CD14-positive monocyte (primary cell): ENCODE measurements around the gene SSBP3. TPM values are rescaled to one million over a fixed set of nuclear protein-coding genes. Genes with fewer than 3 reads are reported as not detected.

Source experiments
- DNase-seq, 3 donors: peaks; one replicate each; pipeline ENCODE4 v3.0.0-alpha.2; 2011 to 2022
- H2AFZ ChIP-seq: 2 replicates; pipeline ENCODE4 v1.6.0; 2012; ENCODE audit warnings: mild to moderate bottlenecking, low read depth, low read length, inconsistent platforms; ENCODE audit not compliant: insufficient read depth, poor library complexity, severe bottlenecking
- H3K27ac ChIP-seq, 2 donors: 1 replicate in 1 of 2; 2 replicates in 1 of 2; pipeline ENCODE4 v1.5.1; 2012 to 2013; ENCODE audit warnings: low read length in 2 of 2, control low read depth in 1 of 2, inconsistent platforms in 1 of 2, low read depth in 1 of 2, mild to moderate bottlenecking in 1 of 2
- H3K27me3 ChIP-seq, 2 donors: one replicate each; pipeline versions ENCODE4 v1.6.0 to v1.6.1; 2011 to 2013; ENCODE audit warnings: low read length in 2 of 2; ENCODE audit not compliant: control insufficient read depth in 2 of 2, insufficient read depth in 2 of 2
- H3K36me3 ChIP-seq, 2 donors: replicated peaks in 1 of 2; 1 replicate in 1 of 2; 2 replicates in 1 of 2; pipeline versions ENCODE4 v1.5.1 to v1.6.1; 2012 to 2013; ENCODE audit warnings: low read length in 2 of 2, control low read depth in 1 of 2, inconsistent platforms in 1 of 2, mild to moderate bottlenecking in 1 of 2; ENCODE audit not compliant: insufficient read depth in 2 of 2, control insufficient read depth in 1 of 2
- H3K4me1 ChIP-seq, 2 donors: 1 replicate in 1 of 2; 2 replicates in 1 of 2; pipeline versions ENCODE4 v1.5.1 to v1.6.1; 2012 to 2013; ENCODE audit warnings: low read length in 2 of 2, control low read depth in 1 of 2, inconsistent platforms in 1 of 2, mild to moderate bottlenecking in 1 of 2, moderate library complexity in 1 of 2; ENCODE audit not compliant: insufficient read depth in 2 of 2, control insufficient read depth in 1 of 2
- H3K4me2 ChIP-seq: replicated peaks from 2 replicates; pipeline ENCODE3; 2012; ENCODE audit warnings: low read length, moderate library complexity, mild to moderate bottlenecking; ENCODE audit not compliant: poor library complexity, severe bottlenecking; ENCODE audit errors: extremely low read depth
- H3K4me3 ChIP-seq, 3 experiments: fragments of 200-600 bp in 1 of 3; sonication (generic) in 1 of 3; replicated peaks in 1 of 3; 1 replicate in 2 of 3; 2 replicates in 1 of 3; pipeline ENCODE4 v1.5.1; 2011 to 2013; ENCODE audit warnings: low read length in 3 of 3, mild to moderate bottlenecking in 3 of 3, control low read depth in 2 of 3, low read depth in 2 of 3, inconsistent platforms in 1 of 3, moderate library complexity in 1 of 3
- H3K79me2 ChIP-seq: 2 replicates; pipeline ENCODE4 v1.6.0; 2012; ENCODE audit warnings: mild to moderate bottlenecking, control low read depth, inconsistent platforms, low read length, moderate library complexity; ENCODE audit not compliant: insufficient read depth
- H3K9ac ChIP-seq: 2 replicates; pipeline ENCODE4 v1.6.0; 2017; ENCODE audit warnings: low read length, mild to moderate bottlenecking; ENCODE audit not compliant: insufficient read depth, poor library complexity, severe bottlenecking
- H3K9me3 ChIP-seq, 2 donors: replicated peaks in 1 of 2; 1 replicate in 1 of 2; 2 replicates in 1 of 2; pipeline versions ENCODE4 v1.5.1 to v1.6.1; 2012 to 2013; ENCODE audit warnings: low read length in 2 of 2, control low read depth in 1 of 2; ENCODE audit not compliant: control insufficient read depth in 1 of 2, insufficient read depth in 1 of 2
- H4K20me1 ChIP-seq: 2 replicates; pipeline ENCODE4 v1.6.0; 2012; ENCODE audit warnings: mild to moderate bottlenecking, low read length, control low read depth, moderate library complexity; ENCODE audit not compliant: insufficient read depth
- H3K27ac Mint-ChIP-seq, 7 donors: one replicate each; pipeline ENCODE4 v1.8.0; 2020; ENCODE audit warnings: mild to moderate bottlenecking in 7 of 7, mixed read lengths in 7 of 7, moderate library complexity in 6 of 7, inconsistent platforms in 2 of 7
- H3K27me3 Mint-ChIP-seq, 3 donors: one replicate each; pipeline ENCODE4 v1.8.0; 2021 to 2022; ENCODE audit warnings: low read depth in 3 of 3, mild to moderate bottlenecking in 3 of 3, mixed read lengths in 3 of 3, moderate library complexity in 3 of 3, inconsistent platforms in 1 of 3
- H3K36me3 Mint-ChIP-seq, 2 donors: one replicate each; pipeline ENCODE4 v1.8.0; 2020; ENCODE audit warnings: mixed read lengths in 2 of 2, inconsistent platforms in 1 of 2, mild to moderate bottlenecking in 1 of 2
- H3K4me1 Mint-ChIP-seq: one replicate; pipeline ENCODE4 v1.8.0; 2020; ENCODE audit warnings: mild to moderate bottlenecking, mixed read lengths
- H3K4me3 Mint-ChIP-seq, 2 donors: one replicate each; pipeline ENCODE4 v1.8.0; 2020; ENCODE audit warnings: mild to moderate bottlenecking in 2 of 2, mixed read lengths in 2 of 2, moderate library complexity in 1 of 2
- H3K9me3 Mint-ChIP-seq, 7 donors: one replicate each; pipeline ENCODE4 v1.8.0; 2020 to 2022; ENCODE audit warnings: mixed read lengths in 7 of 7, mild to moderate bottlenecking in 6 of 7, moderate library complexity in 6 of 7, inconsistent platforms in 2 of 7
- CTCF ChIP-seq: fragments of 200-600 bp; IDR thresholded peaks from one replicate; pipeline ENCODE4 v1.8.0; 2022; ENCODE audit warnings: antibody characterized with exemption, mild to moderate bottlenecking
- WGBS: methylation state at CpG from one replicate; pipeline ENCODE4 v1.1.5; 2013; ENCODE audit warnings: missing lambda C conversion rate; ENCODE audit not compliant: insufficient coverage; 5-methylcytosine and 5-hydroxymethylcytosine counted together
- intact Hi-C, 2 donors: fragments of 100-400 bp; cut with micrococcal nuclease; formaldehyde crosslinking; loops; one replicate each; pipeline versions ENCODE4 v1.15.0 to v1.15.1; 2023
- polyA plus RNA-seq, 3 donors: library from polyadenylated mRNA; depleted of rRNA in 1 of 3; unstranded in 2 of 3; stranded (reverse) in 1 of 3; fragments of 300-500 nt in 2 of 3; fragments of >200 nt in 1 of 3; fragmentation: Illumina TruSeq in 2 of 3; gene quantifications; 1 replicate in 2 of 3; 2 replicates in 1 of 3; pipeline ENCODE4 v1.2.3, GENCODE V29; 2012 to 2021

The SSBP3 gene
- polyA plus RNA-seq, 3 donors, result 4.1 to 30.7 (median 4.3) TPM

DNA sequence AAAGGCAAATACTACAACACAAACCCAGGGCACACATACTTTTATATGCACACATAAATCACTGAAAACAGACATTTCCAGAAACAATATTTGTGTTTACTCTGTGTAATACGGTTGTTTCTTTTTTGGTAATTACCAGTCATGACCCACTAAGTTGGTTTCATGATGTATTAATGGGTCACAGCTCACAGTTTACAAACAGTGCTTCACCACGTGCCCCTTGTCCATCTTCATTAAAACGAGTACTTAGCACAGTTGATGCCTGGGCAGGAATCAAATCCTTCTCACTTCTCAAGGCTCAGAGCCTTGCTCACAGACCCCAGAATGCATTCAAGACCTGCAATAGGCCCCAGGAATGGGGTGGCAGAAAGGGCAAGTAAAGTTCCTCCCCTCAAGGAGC is 13.8 kb downstream of the SSBP3 start:
- Mint-ChIP-seq H3K27ac (no peak overlapping the region), H3K27me3 (peaks cover 0 to 2% (median 0%) of the 10 kb centered on the region in 3 donors), H3K4me3 (no peak overlapping the region), H3K36me3 (peaks cover 55 to 76% of the 10 kb centered on the region in 2 donors), H3K4me1 (peaks cover 4% of the 10 kb centered on the region), H3K9me3 (peaks cover 0 to 5% (median 0%) of the 10 kb centered on the region in 7 donors)
- Histone ChIP-seq H4K20me1 (peaks cover 76% of the 10 kb centered on the region), H3K4me2 (no peak overlapping the region), H3K4me1 (no peaks in the 10 kb centered on the region), H2AFZ (no peak overlapping the region), H3K9ac (no peak overlapping the region), H3K36me3 (peaks cover 40 to 74% of the 10 kb centered on the region in 2 donors), H3K4me3 (no peak overlapping the region), H3K27me3 (no peaks in the 10 kb centered on the region), H3K79me2 (no peaks in the 10 kb centered on the region), H3K27ac (no peak overlapping the region), H3K9me3 (no peaks in the 10 kb centered on the region)
- no CpG with 5 or more reads among the region's 3 CpGs for WGBS
- intact Hi-C loops, result no loop called here
- DNase-seq, result no peak
- no peak for TF ChIP-seq CTCF

DNA sequence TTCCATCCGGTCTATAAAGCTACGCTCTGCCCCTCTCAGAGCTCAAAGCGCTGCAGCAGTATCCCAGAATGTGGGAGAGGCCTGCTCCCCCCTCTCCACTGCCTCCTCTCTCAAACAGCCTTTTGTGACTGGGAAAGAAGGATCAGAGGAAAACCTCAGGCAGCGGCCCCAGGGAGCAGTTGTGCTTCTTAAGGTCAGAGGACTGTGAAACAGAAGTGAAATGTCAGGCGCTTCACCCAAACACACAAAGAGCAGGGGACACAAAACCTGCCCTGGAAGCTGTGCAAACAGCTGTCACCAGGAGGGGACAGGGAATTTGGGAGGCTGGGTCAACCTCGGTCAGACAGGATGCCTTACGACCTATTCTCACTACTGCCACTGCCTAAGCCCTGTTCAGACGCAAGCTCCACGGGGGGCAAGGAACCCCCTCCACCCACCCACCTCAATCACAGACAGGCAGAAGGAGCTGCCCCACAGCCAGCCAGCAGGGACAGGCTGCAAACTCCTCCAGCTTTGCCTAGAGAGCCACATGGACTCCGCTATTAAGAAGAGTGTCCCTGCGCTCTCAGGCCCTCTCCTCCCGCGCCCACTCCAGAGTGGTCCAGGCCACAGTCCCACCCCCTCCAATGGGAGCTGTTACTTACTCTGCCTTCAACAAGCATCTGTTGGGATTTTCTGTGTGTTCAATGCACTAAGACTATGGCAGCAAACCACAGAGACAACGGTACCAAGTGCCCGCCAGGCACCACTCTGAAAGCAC is 14.6 kb downstream of the SSBP3 start:
- Mint-ChIP-seq H3K27me3 (peaks cover 0 to 2% (median 0%) of the 10 kb centered on the region in 3 donors), H3K4me1 (peaks cover 4% of the 10 kb centered on the region), H3K9me3 (peaks cover 0 to 5% (median 0%) of the 10 kb centered on the region in 7 donors), H3K27ac (no peak overlapping the region), H3K36me3 (peaks cover 49 to 73% of the 10 kb centered on the region in 2 donors), H3K4me3 (no peak overlapping the region)
- H3K27me3 ChIP-seq, result no peaks in the 10 kb centered on the region
- peaks cover 33 to 72% of the 10 kb centered on the region in 2 donors for H3K36me3 ChIP-seq
- H3K4me2 ChIP-seq, result no peak overlapping the region
- H3K4me1 ChIP-seq, result no peaks in the 10 kb centered on the region
- H3K79me2 ChIP-seq, result no peaks in the 10 kb centered on the region
- intact Hi-C loops, result no loop called here
- H3K9me3 ChIP-seq, result no peaks in the 10 kb centered on the region
- peaks cover 73% of the 10 kb centered on the region for H4K20me1 ChIP-seq
- H3K4me3 ChIP-seq, result no peak overlapping the region
- H3K9ac ChIP-seq, result no peak overlapping the region
- H3K27ac ChIP-seq, result no peak overlapping the region
- no peak for DNase-seq
- no peak overlapping the region for H2AFZ ChIP-seq
- WGBS, result 97% methylated on average over 8 of the region's 15 CpGs
- TF ChIP-seq CTCF, result no peak
